SJSA1 (cell line): ENCODE data around the gene ITFG1. TPM values are rescaled to one million over a fixed set of nuclear protein-coding genes. Genes with fewer than 3 reads are reported as not detected.

Experiments used
- DNase-seq, 2 experiments: peaks; one replicate each; pipeline ENCODE4 v3.0.0-alpha.2; 2015 to 2020; ENCODE audit warnings: low spot score in 2 of 2, low read depth in 1 of 2
- H3K27ac ChIP-seq: fragments of 250-450 bp; sonication (Bioruptor Pico); 2 replicates; pipeline ENCODE4 v1.5.1; 2020; ENCODE audit warnings: mild to moderate bottlenecking, moderate library complexity
- H3K27me3 ChIP-seq: fragments of 250-450 bp; sonication (Bioruptor Pico); replicated peaks from 2 replicates; pipeline ENCODE4 v1.5.1; 2020; ENCODE audit warnings: mild to moderate bottlenecking, moderate library complexity
- H3K36me3 ChIP-seq: fragments of 250-450 bp; sonication (Bioruptor Pico); 2 replicates; pipeline ENCODE4 v1.5.1; 2020; ENCODE audit warnings: mild to moderate bottlenecking
- H3K4me1 ChIP-seq: fragments of 250-450 bp; sonication (Bioruptor Pico); replicated peaks from 2 replicates; pipeline ENCODE4 v1.6.1; 2021; ENCODE audit warnings: mild to moderate bottlenecking
- H3K4me3 ChIP-seq: fragments of 250-450 bp; sonication (Bioruptor Pico); 2 replicates; pipeline ENCODE4 v1.5.1; 2020; ENCODE audit warnings: mild to moderate bottlenecking
- H3K9me3 ChIP-seq: fragments of 250-450 bp; sonication (Bioruptor Pico); replicated peaks from 2 replicates; pipeline ENCODE4 v1.5.1; 2020; ENCODE audit warnings: mild to moderate bottlenecking
- total RNA-seq: library from RNA; depleted of rRNA; stranded (reverse); fragments of >200 nt; shearing (Covaris generic); gene quantifications from 2 replicates; pipeline ENCODE4 v1.2.3, GENCODE V29; 2014; rRNA removed

ITFG1 gene
- 57.5 and 58.0 TPM in 2 replicates for total RNA-seq

- Histone ChIP-seq H3K4me3 (peak within 1 kb of the TSS; percentile 75), H3K4me1 (peaks cover 25% of the 10 kb centered on the region), H3K27ac (peak within 1 kb of the TSS; percentile 99), H3K36me3 (peaks cover 29% of the 10 kb centered on the region), H3K27me3 (no peaks in the 10 kb centered on the region), H3K9me3 (no peaks in the 10 kb centered on the region)
- DNase-seq = peak; percentile 93 to 96
Measured at GRCh38 chr16:47460711-47461597, at the start of gene ITFG1, which contains the start of gene PHKB. Gene ITFG1, minus strand, starts transcription at chr16:47461063. Its CDS starts 18 bp downstream, at chr16:47461045. Gene PHKB, plus strand, starts transcription at chr16:47461331. Its CDS starts 20 bp downstream, at chr16:47461351.

GRCh38 chr16:47507701-47508100 lies 46.8 kb upstream of the ITFG1 start:
- Histone ChIP-seq H3K4me1 (no peaks in the 10 kb centered on the region), H3K4me3 (no peak overlapping the region), H3K9me3 (no peaks in the 10 kb centered on the region), H3K36me3 (peaks cover 26% of the 10 kb centered on the region), H3K27me3 (no peaks in the 10 kb centered on the region), H3K27ac (no peak overlapping the region)
- DNase-seq = no peak

GRCh38 chr16:47506800-47507199 lies 45.9 kb upstream of the ITFG1 start:
- no peaks in the 10 kb centered on the region for H3K4me1 ChIP-seq
- no peaks in the 10 kb centered on the region for H3K27me3 ChIP-seq
- no peak overlapping the region for H3K27ac ChIP-seq
- H3K4me3 ChIP-seq = no peak overlapping the region
- no peaks in the 10 kb centered on the region for H3K9me3 ChIP-seq
- peaks cover 26% of the 10 kb centered on the region for H3K36me3 ChIP-seq
- no peak for DNase-seq

- Histone ChIP-seq H3K36me3 (peaks cover 26% of the 10 kb centered on the region), H3K9me3 (no peaks in the 10 kb centered on the region), H3K27me3 (no peaks in the 10 kb centered on the region), H3K4me1 (no peaks in the 10 kb centered on the region), H3K4me3 (no peak overlapping the region), H3K27ac (no peak overlapping the region)
- DNase-seq = no peak
Measured at GRCh38 chr16:47504599-47504998, 43.7 kb upstream of the ITFG1 start.

GRCh38 chr16:47503936-47504335 lies 43.1 kb upstream of the ITFG1 start:
- Histone ChIP-seq H3K27me3 (no peaks in the 10 kb centered on the region), H3K36me3 (peaks cover 26% of the 10 kb centered on the region), H3K9me3 (no peaks in the 10 kb centered on the region), H3K4me1 (no peaks in the 10 kb centered on the region), H3K27ac (no peak overlapping the region), H3K4me3 (no peak overlapping the region)
- DNase-seq = no peak

GRCh38 chr16:47499700-47500264 lies 38.9 kb upstream of the ITFG1 start:
- no peak overlapping the region for H3K4me3 ChIP-seq
- H3K9me3 ChIP-seq = no peaks in the 10 kb centered on the region
- peaks cover 23% of the 10 kb centered on the region for H3K36me3 ChIP-seq
- H3K27me3 ChIP-seq = no peaks in the 10 kb centered on the region
- H3K27ac ChIP-seq = no peak overlapping the region
- no peaks in the 10 kb centered on the region for H3K4me1 ChIP-seq
- DNase-seq = no peak

GRCh38 chr16:47499080-47499699 lies 38.3 kb upstream of the ITFG1 start:
- no peak overlapping the region for H3K4me3 ChIP-seq
- peaks cover 17% of the 10 kb centered on the region for H3K36me3 ChIP-seq
- no peaks in the 10 kb centered on the region for H3K4me1 ChIP-seq
- H3K27me3 ChIP-seq = no peaks in the 10 kb centered on the region
- no peak for DNase-seq
- no peaks in the 10 kb centered on the region for H3K9me3 ChIP-seq
- H3K27ac ChIP-seq = no peak overlapping the region

- H3K9me3 ChIP-seq = 0 out of 2 replicates have a peak, but pooled peaks cover 3% of the 10 kb centered on the region
- no peak for DNase-seq
Measured at GRCh38 chr16:47493381-47494337, 32.8 kb upstream of the ITFG1 start.

GRCh38 chr16:47492428-47493377 lies 31.8 kb upstream of the ITFG1 start:
- no peak for DNase-seq
- Histone ChIP-seq H3K9me3 (0 out of 2 replicates have a peak, but pooled peaks cover 3% of the 10 kb centered on the region), H3K27ac (no peak overlapping the region), H3K27me3 (no peaks in the 10 kb centered on the region), H3K4me1 (no peaks in the 10 kb centered on the region), H3K36me3 (no peaks in the 10 kb centered on the region), H3K4me3 (no peak overlapping the region)

More at GRCh38 chr16:47493381-47494337, 32.8 kb upstream of the ITFG1 start:
- Histone ChIP-seq H3K4me3 (no peak overlapping the region), H3K36me3 (no peaks in the 10 kb centered on the region), H3K27me3 (no peaks in the 10 kb centered on the region), H3K27ac (no peak overlapping the region), H3K4me1 (no peaks in the 10 kb centered on the region)

GRCh38 chr16:47492036-47492427 lies 31.2 kb upstream of the ITFG1 start:
- DNase-seq = no peak
- Histone ChIP-seq H3K36me3 (no peaks in the 10 kb centered on the region), H3K27ac (no peak overlapping the region), H3K4me3 (no peak overlapping the region), H3K4me1 (no peaks in the 10 kb centered on the region), H3K27me3 (no peaks in the 10 kb centered on the region), H3K9me3 (0 out of 2 replicates have a peak, but pooled peaks cover 3% of the 10 kb centered on the region)

GRCh38 chr16:47490471-47490870 lies 29.6 kb upstream of the ITFG1 start:
- H3K27ac ChIP-seq = no peak overlapping the region
- no peak overlapping the region for H3K4me3 ChIP-seq
- H3K27me3 ChIP-seq = no peaks in the 10 kb centered on the region
- H3K4me1 ChIP-seq = no peaks in the 10 kb centered on the region
- no peaks in the 10 kb centered on the region for H3K36me3 ChIP-seq
- DNase-seq = no peak
- 0 out of 2 replicates have a peak, but pooled peaks cover 3% of the 10 kb centered on the region for H3K9me3 ChIP-seq

- Histone ChIP-seq H3K36me3 (no peaks in the 10 kb centered on the region), H3K9me3 (0 out of 2 replicates have a peak, but pooled peaks cover 3% of the 10 kb centered on the region), H3K27me3 (no peaks in the 10 kb centered on the region), H3K4me1 (no peaks in the 10 kb centered on the region), H3K27ac (no peak overlapping the region), H3K4me3 (no peak overlapping the region)
- DNase-seq = no peak
Measured at GRCh38 chr16:47488051-47488450, 27.2 kb upstream of the ITFG1 start.
